Rectal smooth muscle tissue (tissue), 1 donor: Measurements from ENCODE around the gene ACACB.

ENCODE experiments used
- H3K27ac ChIP-seq: one replicate; pipeline ENCODE4 v1.7.0; 2013; ENCODE audit warnings: low read depth, low read length, inconsistent platforms
- H3K27me3 ChIP-seq: one replicate; pipeline ENCODE4 v1.7.0; 2013; ENCODE audit warnings: low read length; ENCODE audit not compliant: control insufficient read depth, insufficient read depth
- H3K36me3 ChIP-seq: one replicate; pipeline ENCODE4 v1.7.0; 2013; ENCODE audit warnings: low read length; ENCODE audit not compliant: control insufficient read depth, insufficient read depth
- H3K4me1 ChIP-seq: one replicate; pipeline ENCODE4 v1.7.0; 2013; ENCODE audit warnings: low read length; ENCODE audit not compliant: control insufficient read depth, insufficient read depth
- H3K4me3 ChIP-seq: one replicate; pipeline ENCODE4 v1.7.0; 2013; ENCODE audit warnings: low read length
- H3K9ac ChIP-seq: one replicate; pipeline ENCODE4 v1.7.0; 2013; ENCODE audit warnings: low read length

ACACB gene

DNA sequence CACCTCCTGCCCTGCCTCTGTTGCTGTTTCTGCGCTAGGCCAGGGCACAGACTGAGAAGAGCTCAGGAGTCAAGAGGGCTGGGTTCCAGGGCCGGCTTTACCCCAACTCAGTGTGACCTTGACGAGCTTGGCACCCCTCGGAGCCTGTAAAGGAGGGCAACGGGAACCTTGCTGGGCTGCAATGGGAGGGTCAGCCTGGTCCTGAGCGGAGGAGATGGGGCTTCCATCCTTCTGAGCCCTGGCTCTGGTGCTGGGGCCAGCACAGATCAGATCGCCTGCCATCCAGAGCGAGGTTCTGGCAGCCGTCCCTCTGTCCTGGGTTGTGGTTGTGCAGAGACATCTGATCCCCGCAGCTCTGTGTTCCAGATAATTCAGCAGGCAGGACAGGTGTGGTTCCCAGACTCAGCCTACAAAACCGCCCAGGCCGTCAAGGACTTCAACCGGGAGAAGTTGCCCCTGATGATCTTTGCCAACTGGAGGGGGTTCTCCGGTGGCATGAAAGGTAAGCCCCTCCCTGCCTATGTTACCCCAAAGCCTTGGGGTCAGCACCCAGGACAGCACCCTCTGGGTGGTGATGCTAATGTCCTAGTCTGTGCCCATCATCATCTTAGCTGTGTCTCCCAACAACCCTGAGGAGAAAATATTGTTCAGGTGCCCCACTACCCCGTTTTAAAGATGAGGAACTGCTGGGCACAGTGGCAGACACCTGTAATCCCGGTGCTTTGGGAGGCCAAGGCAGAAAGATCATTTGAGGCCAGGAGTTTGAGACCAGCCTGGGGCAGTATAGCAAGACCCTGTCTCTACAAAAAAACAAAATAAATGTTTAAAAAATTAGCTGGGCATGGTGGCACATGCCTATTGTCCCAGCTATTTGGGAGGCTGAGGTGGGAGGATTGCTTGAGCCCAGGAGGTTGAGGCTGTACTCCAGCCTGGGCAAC, 142.5 kb downstream of the ACACB start:
- Histone ChIP-seq H3K4me1 (no peaks in the 10 kb centered on the region), H3K9ac (no peak overlapping the region), H3K27ac (no peak overlapping the region), H3K27me3 (no peaks in the 10 kb centered on the region), H3K4me3 (no peak overlapping the region), H3K36me3 (peaks cover 32% of the 10 kb centered on the region)

DNA sequence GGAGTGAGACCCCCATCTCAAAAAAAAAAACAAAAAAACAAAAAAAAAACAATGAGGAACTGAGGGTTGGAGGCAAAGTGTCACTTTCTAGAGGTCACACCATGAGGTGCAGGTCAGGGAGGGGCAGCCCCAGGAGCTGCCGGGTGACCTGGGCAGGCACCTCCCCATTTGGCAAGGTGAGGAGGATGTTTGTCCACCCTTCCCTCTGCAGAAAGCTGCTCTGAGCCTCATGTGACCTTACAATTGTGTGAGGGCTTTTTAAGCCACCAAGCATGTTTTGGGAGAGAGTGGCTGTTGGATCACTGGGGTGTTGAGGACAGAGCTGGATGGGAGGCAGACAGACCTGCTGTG, 143.1 kb downstream of the ACACB start:
- no peak overlapping the region for H3K9ac ChIP-seq
- H3K27me3 ChIP-seq = no peaks in the 10 kb centered on the region
- H3K36me3 ChIP-seq = peaks cover 27% of the 10 kb centered on the region
- H3K27ac ChIP-seq = no peak overlapping the region
- no peaks in the 10 kb centered on the region for H3K4me1 ChIP-seq
- H3K4me3 ChIP-seq = no peak overlapping the region

DNA sequence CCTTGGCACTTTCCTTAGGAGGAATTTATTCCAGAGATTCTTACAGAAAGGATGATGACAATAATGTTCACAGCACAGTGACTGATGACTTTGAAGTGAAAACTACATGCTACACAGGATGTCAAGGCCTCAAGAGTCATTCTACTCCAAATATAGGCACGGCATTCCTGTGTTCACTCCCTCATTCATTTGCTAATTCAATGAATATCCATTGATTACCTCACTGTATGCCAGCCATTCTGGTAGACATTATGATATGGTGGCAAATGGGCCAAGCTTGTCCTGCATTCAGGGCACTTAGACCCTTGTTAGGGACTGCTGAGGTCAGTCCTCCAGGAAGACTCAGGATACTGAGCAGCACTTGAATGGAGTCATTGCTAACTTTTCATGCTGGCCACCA, 144.7 kb downstream of the ACACB start:
- no peak overlapping the region for H3K4me3 ChIP-seq
- H3K36me3 ChIP-seq = peaks cover 26% of the 10 kb centered on the region
- peaks cover 7% of the 10 kb centered on the region for H3K4me1 ChIP-seq
- no peak overlapping the region for H3K27ac ChIP-seq
- no peaks in the 10 kb centered on the region for H3K27me3 ChIP-seq
- no peak overlapping the region for H3K9ac ChIP-seq

DNA sequence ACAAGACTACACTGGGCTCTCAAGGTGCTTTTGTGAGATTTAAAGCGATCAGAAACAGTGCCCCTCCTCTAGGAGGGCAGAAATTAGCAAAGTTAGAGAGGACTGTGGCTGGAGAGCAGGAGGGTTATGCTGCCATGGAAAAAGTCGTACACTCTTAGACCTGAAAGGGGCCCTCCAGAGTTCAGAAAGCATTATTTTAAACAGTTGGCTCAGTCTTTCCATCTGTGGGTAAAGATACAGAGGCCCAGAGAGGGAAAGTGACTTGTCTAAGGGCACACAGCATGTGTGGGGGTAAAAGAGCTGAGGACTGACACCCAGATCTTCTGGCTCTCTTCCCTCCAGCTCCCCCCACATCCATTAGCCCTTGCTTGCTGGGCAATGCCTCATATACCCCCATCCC, 145.6 kb downstream of the ACACB start:
- no peak overlapping the region for H3K27ac ChIP-seq
- H3K9ac ChIP-seq = no peak overlapping the region
- peaks cover 26% of the 10 kb centered on the region for H3K36me3 ChIP-seq
- no peaks in the 10 kb centered on the region for H3K27me3 ChIP-seq
- H3K4me3 ChIP-seq = no peak overlapping the region
- peaks cover 7% of the 10 kb centered on the region for H3K4me1 ChIP-seq

DNA sequence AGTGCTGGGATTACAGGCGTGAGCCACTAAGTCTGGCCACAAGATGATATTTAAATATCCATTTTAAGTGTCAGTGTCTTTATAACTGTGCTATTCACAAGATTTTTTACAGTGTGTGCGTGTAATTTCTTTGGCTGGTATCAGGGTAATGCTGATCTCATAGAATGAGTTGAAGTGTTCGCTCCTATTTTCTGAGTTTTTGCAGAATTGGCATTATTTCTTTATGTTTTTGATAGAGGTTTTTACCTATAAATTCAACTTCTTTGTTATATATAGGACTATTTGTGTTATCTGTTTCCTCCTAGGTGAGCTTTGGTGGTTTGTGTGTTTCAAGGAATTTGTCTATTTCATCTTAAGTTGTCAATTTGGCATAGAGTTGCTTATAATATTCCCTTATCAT, 147.1 kb downstream of the ACACB start:
- Histone ChIP-seq H3K27me3 (no peaks in the 10 kb centered on the region), H3K36me3 (peaks cover 26% of the 10 kb centered on the region), H3K9ac (no peak overlapping the region), H3K27ac (no peak overlapping the region), H3K4me3 (no peak overlapping the region), H3K4me1 (peaks cover 7% of the 10 kb centered on the region)

DNA sequence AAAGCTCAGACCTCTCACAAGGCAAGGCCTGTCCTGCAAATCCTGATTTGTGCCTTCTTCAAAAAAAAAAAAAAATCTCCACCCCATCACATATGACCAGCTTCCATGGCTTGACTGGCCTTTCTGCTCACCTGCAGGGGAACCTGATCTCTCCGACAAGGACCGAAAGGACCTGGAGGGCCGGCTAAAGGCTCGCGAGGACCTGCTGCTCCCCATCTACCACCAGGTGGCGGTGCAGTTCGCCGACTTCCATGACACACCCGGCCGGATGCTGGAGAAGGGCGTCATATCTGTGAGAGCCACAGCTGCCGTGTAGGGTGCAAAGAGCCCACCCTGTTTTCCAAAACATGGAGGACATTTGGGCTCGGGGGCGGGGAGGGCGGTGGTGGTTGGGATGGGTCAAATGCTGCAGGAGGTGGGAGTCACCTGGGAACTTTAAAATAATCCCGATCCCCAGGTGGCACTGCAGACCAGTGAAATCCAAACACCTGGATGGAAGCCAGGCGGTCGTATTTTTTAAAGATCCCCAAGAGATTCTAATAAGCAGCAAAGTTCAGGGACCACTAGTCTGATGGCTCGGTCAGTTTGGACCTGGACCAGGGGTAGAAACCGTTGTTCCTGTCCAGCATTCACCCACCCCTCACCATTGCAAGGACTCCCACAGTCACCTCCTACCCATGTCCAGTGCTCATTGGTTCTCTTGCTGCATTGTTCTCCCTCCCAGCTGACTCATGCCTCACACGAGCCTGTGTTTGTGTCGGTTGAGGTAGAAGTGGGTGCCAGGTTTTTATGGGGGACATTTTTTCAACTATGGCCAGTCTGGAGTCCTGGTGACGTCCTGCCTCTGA, 147.9 kb downstream of the ACACB start:
- no peak overlapping the region for H3K9ac ChIP-seq
- no peak overlapping the region for H3K4me3 ChIP-seq
- H3K4me1 ChIP-seq = peaks cover 7% of the 10 kb centered on the region
- H3K36me3 ChIP-seq = peaks cover 18% of the 10 kb centered on the region
- peak overlapping the region; percentile 28 for H3K27ac ChIP-seq
- no peaks in the 10 kb centered on the region for H3K27me3 ChIP-seq

DNA sequence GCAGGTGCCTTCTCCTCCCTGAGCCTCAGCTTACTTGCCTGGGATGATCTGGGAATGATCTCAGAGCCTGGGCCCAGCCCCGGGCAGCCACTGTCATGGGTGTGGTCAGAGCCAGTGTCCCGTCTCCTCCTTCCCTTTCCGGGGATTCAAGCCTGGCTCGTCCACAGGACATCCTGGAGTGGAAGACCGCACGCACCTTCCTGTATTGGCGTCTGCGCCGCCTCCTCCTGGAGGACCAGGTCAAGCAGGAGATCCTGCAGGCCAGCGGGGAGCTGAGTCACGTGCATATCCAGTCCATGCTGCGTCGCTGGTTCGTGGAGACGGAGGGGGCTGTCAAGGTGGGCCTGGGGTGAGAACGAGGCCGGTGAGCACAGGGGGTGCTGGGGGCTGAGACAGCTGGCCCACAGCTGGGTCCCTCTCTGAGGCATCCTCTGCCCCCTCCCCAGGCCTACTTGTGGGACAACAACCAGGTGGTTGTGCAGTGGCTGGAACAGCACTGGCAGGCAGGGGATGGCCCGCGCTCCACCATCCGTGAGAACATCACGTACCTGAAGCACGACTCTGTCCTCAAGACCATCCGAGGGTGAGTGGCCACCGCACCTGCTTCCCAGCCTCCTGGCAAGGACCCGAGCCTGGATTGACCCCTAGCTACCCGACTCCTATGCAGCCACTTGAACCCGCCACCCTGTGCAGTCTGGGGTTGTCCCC, 148.7 kb downstream of the ACACB start:
- no peak overlapping the region for H3K9ac ChIP-seq
- peaks cover 7% of the 10 kb centered on the region for H3K4me1 ChIP-seq
- H3K27me3 ChIP-seq = no peaks in the 10 kb centered on the region
- no peak overlapping the region for H3K4me3 ChIP-seq
- peaks cover 14% of the 10 kb centered on the region for H3K36me3 ChIP-seq
- peak overlapping the region; percentile 28 for H3K27ac ChIP-seq

DNA sequence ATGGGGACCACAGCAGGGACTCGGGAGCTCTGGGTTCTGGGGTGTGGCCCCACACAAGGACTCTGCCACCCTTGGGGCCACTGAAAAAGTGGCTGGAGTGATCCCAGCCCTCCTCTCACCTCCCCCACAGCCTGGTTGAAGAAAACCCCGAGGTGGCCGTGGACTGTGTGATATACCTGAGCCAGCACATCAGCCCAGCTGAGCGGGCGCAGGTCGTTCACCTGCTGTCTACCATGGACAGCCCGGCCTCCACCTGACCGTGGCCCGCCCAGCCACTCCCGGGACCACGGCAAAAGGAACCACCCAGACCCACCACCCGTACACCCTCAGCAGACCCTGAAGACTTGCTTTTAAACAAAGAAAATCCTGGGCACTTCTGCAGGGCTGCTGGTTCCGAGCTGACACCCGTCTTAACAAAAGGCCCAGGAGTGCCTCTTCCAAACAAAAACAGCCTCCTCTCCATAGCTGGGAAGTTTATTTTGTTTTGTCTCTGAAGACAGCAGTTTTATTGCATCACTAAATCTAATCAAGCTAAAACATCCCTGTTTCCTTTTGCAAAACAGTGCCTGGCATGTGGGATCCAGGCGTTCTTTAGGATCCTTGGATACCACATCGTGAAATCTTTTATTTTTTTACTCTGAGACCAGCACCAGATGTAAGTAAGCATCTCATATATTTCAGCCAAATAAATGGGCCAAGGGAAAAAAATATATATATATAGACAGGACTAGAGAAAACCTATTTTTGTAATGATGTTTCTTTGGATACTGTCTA, 149.9 kb downstream of the ACACB start:
- Histone ChIP-seq H3K4me3 (no peak overlapping the region), H3K27ac (peak overlapping the region; percentile 65), H3K27me3 (no peaks in the 10 kb centered on the region), H3K4me1 (peaks cover 7% of the 10 kb centered on the region), H3K36me3 (peaks cover 7% of the 10 kb centered on the region), H3K9ac (no peak overlapping the region)

DNA sequence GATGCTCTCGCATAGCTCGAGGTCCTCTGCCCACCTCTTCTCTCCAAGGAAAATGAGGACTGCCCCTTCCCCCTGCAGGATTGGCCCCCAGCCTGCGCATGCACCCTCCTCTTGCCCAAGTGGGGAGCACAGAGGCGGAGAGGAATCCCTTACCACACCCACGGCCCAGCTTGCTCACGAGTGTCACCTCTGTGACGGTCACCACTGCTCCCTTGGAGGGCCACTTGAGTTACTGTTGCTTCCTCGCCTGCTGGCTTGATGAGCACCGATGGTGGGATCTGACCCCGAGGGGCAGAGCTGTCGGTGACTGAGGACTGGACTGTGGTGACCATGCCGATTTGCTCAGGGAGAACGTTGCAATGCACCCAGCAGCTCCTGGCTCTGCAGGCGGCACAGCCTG, 151.0 kb downstream of the ACACB start:
- Histone ChIP-seq H3K27ac (no peak overlapping the region), H3K36me3 (peaks cover 7% of the 10 kb centered on the region), H3K4me3 (no peak overlapping the region), H3K4me1 (peaks cover 7% of the 10 kb centered on the region), H3K27me3 (no peaks in the 10 kb centered on the region), H3K9ac (no peak overlapping the region)

DNA sequence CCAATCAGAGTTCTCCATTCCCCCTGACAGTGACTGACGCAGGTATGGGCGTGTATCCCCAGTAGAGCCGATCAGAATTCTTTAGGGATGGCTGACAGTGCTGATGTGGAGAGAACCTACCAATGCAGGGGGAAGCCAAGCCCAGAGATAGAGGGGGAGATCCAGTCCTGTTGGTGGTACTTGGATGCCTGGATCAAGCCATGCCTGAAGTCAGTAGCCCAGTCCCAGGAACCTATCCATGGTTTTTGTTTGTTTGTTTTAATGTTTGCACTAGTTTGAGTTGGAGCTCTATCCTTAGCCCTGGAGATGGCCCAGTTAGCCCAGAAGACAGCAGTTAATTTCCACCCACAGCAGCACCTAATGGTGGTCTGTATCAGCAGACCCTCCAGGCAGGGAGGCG, 152.5 kb downstream of the ACACB start:
- Histone ChIP-seq H3K27ac (no peak overlapping the region), H3K36me3 (peaks cover 7% of the 10 kb centered on the region), H3K27me3 (no peaks in the 10 kb centered on the region), H3K4me3 (no peak overlapping the region), H3K9ac (no peak overlapping the region), H3K4me1 (peaks cover 7% of the 10 kb centered on the region)

DNA sequence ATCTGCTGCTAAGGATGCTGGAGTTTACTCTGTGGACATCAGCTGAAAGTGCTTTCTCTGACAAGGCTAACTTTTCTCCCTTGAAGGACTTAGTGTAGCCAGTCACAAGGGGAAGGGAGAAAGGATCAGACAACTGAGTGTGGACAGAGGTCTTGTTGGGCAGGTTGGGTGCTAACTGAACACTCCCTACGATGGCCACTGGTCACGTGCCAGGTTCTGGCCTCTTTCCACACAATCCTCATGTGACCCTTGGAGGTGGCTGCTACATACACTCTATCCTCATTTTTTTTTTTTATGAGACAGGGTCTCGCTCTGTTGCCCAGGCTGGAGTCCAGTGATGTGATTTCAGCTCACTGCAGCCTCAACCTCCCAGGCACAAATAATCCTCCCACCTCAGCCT, 153.0 kb downstream of the ACACB start:
- no peak overlapping the region for H3K9ac ChIP-seq
- H3K27me3 ChIP-seq = no peaks in the 10 kb centered on the region
- no peak overlapping the region for H3K4me3 ChIP-seq
- H3K27ac ChIP-seq = no peak overlapping the region
- H3K4me1 ChIP-seq = peaks cover 7% of the 10 kb centered on the region
- peaks cover 7% of the 10 kb centered on the region for H3K36me3 ChIP-seq

DNA sequence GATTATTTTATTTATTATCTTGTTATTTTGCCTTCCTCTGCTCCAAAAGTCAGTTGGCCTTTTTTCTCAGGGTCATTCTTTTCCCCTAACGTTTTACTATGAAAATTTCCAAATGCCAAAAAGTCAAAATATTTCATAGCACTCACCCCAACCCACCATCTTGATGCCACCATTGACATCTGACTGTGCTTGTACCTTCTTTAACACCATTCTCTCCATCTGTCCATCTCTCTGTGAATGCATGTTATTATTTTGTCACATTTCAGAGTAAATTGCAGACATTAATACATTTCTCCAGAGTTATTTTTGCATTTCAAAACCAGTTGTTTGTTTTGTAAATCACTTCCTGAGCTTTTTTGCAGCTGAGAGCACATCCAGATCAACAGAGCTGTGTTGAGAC, 154.1 kb downstream of the ACACB start:
- peaks cover 5% of the 10 kb centered on the region for H3K4me1 ChIP-seq
- no peak overlapping the region for H3K4me3 ChIP-seq
- no peak overlapping the region for H3K27ac ChIP-seq
- no peaks in the 10 kb centered on the region for H3K27me3 ChIP-seq
- peaks cover 4% of the 10 kb centered on the region for H3K36me3 ChIP-seq
- H3K9ac ChIP-seq = no peak overlapping the region
